Measurements from ENCODE around the gene NRG2.

- TF ChIP-seq POLR2A (IDR thresholded peaks at IDR 0.05) (no peak), CTCF (IDR thresholded peaks at IDR 0.05) (no peak)
Observed at GRCh38 chr5:140040358-140040757, 2.7 kb downstream of the NRG2 start.

Measured in body of pancreas (tissue), 4 donors.